OCI-M1 (cell line): ENCODE measurements around the gene NAA10.

ENCODE experiments used
- DNase-seq: peaks from one replicate; lab custom pipeline; 2025; lab: John Stamatoyannopoulos, UW

Gene NAA10

GRCh38 chrX:153883163-153883843 is 51.5 kb downstream of the NAA10 start:
- no peak for DNase-seq

DNA sequence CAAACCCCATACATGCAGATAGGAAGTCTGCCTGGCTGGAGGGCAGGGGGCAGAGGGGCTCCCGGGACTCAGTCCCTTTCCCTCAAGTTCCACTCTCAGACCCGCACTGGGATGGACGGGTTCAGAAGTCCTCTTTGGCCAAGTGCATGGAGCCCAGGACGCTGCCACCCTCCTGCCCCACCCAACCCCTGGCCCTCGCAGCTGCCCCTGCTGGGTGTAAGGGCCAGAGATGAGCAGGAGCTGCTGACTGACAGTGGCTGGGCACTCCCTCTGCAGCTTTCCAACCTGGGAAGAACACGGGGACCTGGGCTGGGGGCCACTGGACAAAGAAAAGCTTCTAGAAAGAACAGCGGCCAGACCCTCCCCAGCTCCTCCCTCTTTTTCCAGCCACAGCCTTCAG is 52.3 kb downstream of the NAA10 start:
- no peak for DNase-seq

DNA sequence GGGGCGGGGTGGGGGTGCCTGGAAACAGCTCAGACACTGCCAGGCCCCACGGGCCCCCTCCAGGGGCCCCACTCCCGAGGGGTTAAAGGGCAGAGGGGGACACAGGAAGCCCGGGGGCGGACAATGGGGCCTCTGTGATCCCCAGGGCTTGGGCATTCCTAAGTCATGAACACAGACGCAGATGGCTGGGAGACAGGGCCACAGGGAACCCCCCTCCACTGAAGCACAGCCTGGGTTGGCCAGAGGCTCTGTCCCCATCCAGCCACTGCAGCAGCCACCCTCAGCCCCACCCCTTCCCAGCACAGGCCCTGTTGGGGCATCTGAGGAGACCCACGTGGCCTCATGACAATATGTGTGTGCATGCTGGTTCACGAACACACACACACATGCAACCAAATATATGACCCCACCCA is 52.7 kb downstream of the NAA10 start:
- no peak for DNase-seq

DNA sequence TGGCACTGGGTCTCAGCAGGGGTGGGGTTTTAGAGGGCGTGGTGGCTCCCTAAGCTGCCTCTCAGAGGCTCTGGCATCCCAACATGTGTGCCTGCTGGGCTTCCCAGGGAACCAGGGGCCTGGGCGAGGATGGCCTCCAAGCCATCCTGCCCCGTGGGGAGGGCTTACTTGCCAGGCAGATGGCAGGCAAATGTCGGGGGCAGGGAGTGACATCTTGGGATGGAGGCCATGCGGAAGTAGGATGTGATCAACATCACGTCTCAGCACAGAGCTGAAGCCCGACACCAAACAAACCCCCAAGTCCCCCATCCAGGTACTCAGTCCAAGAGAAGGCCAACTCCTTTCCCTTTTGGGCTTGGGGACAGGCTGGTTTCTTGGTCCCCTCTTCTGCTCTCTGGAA is 53.6 kb downstream of the NAA10 start:
- DNase-seq: no peak

DNA sequence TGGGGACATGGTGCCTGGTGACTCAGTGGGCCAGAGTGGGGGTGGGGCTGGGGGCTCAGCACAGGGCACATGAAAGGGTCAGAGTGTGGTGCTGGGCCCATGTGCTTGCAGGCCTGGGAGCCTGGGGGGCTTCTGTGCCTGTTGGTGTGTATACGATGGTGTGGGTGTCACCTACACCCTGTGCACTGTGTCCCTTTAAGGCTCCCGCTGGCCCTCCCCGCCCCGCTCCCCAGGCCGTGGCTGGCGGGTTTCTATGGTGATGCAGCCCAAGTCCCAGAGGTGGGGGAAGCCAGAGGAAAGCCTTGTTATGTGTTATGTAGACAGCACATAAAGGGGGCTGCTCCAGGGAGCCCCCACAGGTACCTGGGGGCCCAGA is 54.4 kb downstream of the NAA10 start:
- no peak for DNase-seq

DNA sequence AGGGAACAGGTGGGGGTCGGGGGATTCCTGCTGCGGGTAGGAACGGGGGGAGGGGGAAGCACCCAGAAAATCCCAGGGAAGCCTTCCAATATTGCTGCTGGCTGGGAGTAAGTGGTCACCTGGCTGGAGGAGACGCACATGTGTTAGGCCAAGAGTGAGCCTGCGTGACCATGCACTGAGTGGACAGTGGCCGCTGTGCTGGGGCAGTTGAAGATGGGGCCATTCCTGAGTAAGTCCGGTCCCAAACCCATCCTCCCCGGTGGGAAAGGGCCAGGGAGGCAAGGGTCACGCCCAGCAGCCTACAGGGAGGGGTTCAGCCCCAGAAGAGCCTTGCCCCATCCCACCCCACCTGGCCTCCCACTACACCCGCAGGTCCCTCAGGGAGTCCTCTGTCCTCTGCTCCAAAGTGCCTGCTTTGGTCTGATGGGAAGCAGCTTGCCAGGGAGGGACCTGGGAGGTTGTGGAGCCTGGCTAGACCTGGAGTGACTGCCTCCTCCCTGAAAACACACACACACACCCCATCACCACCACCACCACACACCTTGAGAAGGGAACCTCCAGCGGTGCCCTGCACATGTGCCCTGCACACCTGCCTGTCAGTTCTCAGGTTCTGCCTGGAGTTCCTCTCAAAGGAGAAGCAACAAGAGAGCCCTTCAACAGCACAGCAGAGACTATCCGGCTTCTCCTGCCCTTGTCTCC is 54.9 kb downstream of the NAA10 start:
- DNase-seq: no peak
